HL-60 (cell line): ENCODE data around the gene DNAH6.

Source experiments
- GABPA ChIP-seq: IDR thresholded peaks from 2 replicates; pipeline ENCODE4 v1.6.1; 2012; ENCODE audit warnings: low read depth
- POLR2AphosphoS5 ChIP-seq: IDR thresholded peaks from 2 replicates; pipeline ENCODE4 v1.6.1; 2012; ENCODE audit warnings: low read depth
- SPI1 ChIP-seq: IDR thresholded peaks from 2 replicates; pipeline ENCODE4 v1.6.1; 2012; ENCODE audit warnings: low read depth, mild to moderate bottlenecking, borderline replicate concordance
- TF ChIP-seq, protein P1 (sequence below): IDR thresholded peaks from one replicate; pipeline ENCODE4 v1.5.1; 2011; ENCODE audit warnings: low read length, control low read depth, inconsistent platforms; ENCODE audit not compliant: insufficient read depth
- TF ChIP-seq, protein P2 (sequence below): IDR thresholded peaks from 2 replicates; pipeline ENCODE4 v1.6.1; 2012; ENCODE audit warnings: low read depth; ENCODE audit not compliant: insufficient replicate concordance

- TF ChIP-seq, protein P1, sequence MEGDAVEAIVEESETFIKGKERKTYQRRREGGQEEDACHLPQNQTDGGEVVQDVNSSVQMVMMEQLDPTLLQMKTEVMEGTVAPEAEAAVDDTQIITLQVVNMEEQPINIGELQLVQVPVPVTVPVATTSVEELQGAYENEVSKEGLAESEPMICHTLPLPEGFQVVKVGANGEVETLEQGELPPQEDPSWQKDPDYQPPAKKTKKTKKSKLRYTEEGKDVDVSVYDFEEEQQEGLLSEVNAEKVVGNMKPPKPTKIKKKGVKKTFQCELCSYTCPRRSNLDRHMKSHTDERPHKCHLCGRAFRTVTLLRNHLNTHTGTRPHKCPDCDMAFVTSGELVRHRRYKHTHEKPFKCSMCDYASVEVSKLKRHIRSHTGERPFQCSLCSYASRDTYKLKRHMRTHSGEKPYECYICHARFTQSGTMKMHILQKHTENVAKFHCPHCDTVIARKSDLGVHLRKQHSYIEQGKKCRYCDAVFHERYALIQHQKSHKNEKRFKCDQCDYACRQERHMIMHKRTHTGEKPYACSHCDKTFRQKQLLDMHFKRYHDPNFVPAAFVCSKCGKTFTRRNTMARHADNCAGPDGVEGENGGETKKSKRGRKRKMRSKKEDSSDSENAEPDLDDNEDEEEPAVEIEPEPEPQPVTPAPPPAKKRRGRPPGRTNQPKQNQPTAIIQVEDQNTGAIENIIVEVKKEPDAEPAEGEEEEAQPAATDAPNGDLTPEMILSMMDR: no peak
- TF ChIP-seq, protein P2, sequence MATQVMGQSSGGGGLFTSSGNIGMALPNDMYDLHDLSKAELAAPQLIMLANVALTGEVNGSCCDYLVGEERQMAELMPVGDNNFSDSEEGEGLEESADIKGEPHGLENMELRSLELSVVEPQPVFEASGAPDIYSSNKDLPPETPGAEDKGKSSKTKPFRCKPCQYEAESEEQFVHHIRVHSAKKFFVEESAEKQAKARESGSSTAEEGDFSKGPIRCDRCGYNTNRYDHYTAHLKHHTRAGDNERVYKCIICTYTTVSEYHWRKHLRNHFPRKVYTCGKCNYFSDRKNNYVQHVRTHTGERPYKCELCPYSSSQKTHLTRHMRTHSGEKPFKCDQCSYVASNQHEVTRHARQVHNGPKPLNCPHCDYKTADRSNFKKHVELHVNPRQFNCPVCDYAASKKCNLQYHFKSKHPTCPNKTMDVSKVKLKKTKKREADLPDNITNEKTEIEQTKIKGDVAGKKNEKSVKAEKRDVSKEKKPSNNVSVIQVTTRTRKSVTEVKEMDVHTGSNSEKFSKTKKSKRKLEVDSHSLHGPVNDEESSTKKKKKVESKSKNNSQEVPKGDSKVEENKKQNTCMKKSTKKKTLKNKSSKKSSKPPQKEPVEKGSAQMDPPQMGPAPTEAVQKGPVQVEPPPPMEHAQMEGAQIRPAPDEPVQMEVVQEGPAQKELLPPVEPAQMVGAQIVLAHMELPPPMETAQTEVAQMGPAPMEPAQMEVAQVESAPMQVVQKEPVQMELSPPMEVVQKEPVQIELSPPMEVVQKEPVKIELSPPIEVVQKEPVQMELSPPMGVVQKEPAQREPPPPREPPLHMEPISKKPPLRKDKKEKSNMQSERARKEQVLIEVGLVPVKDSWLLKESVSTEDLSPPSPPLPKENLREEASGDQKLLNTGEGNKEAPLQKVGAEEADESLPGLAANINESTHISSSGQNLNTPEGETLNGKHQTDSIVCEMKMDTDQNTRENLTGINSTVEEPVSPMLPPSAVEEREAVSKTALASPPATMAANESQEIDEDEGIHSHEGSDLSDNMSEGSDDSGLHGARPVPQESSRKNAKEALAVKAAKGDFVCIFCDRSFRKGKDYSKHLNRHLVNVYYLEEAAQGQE: no peak
- TF ChIP-seq SPI1 (no peak), GABPA (no peak), POLR2AphosphoS5 (no peak)
Observed at GRCh38 chr2:84776011-84776410, 259.7 kb downstream of the DNAH6 start.
